Endodermal cell (in vitro differentiated cells): ENCODE results near the gene MINAR1. TPM values are rescaled to one million over a fixed set of nuclear protein-coding genes. Genes with fewer than 3 reads are reported as not detected.

Source experiments
- DNase-seq: peaks from one replicate; pipeline ENCODE4 v3.0.0-alpha.2; 2017
- H3K27ac ChIP-seq: 2 replicates; pipeline ENCODE4 v1.5.1; 2013; ENCODE audit warnings: mild to moderate bottlenecking, low read depth, low read length, moderate library complexity
- H3K27me3 ChIP-seq: 2 replicates; pipeline ENCODE4 v1.6.1; 2013; ENCODE audit warnings: mild to moderate bottlenecking, low read length, moderate library complexity; ENCODE audit not compliant: insufficient read depth, control insufficient read depth, poor library complexity, severe bottlenecking
- H3K36me3 ChIP-seq: 2 replicates; pipeline ENCODE4 v1.7.0; 2013; ENCODE audit warnings: mild to moderate bottlenecking, low read length, moderate library complexity; ENCODE audit not compliant: control insufficient read depth, insufficient read depth
- H3K4me1 ChIP-seq: one replicate; pipeline ENCODE4 v1.7.0; 2013; ENCODE audit warnings: low read length; ENCODE audit not compliant: control insufficient read depth, insufficient read depth
- H3K4me3 ChIP-seq: 2 replicates; pipeline ENCODE4 v1.5.1; 2013; ENCODE audit warnings: mild to moderate bottlenecking, low read length, moderate library complexity
- H3K9ac ChIP-seq: 2 replicates; pipeline ENCODE4 v1.6.1; 2013; ENCODE audit warnings: mild to moderate bottlenecking, low read length, moderate library complexity; ENCODE audit not compliant: poor library complexity, severe bottlenecking; ENCODE audit errors: extremely low read depth
- H3K9me3 ChIP-seq: 2 replicates; pipeline ENCODE4 v1.6.1; 2013; ENCODE audit warnings: mild to moderate bottlenecking, low read length, moderate library complexity; ENCODE audit not compliant: control insufficient read depth
- H3K27ac Mint-ChIP-seq: 2 replicates; pipeline ENCODE4 v1.8.0; 2020; ENCODE audit warnings: mixed read lengths
- H3K27me3 Mint-ChIP-seq: 2 replicates; pipeline ENCODE4 v1.8.0; 2021; ENCODE audit warnings: mild to moderate bottlenecking, mixed read lengths; ENCODE audit not compliant: insufficient read depth
- H3K36me3 Mint-ChIP-seq: 2 replicates; pipeline ENCODE4 v1.8.0; 2020; ENCODE audit warnings: low read depth, mixed read lengths
- H3K4me1 Mint-ChIP-seq: 2 replicates; pipeline ENCODE4 v1.8.0; 2020; ENCODE audit warnings: mixed read lengths
- H3K4me3 Mint-ChIP-seq: 2 replicates; pipeline ENCODE4 v1.8.0; 2020; ENCODE audit warnings: mild to moderate bottlenecking, moderate library complexity, mixed read lengths
- H3K9me3 Mint-ChIP-seq: 2 replicates; pipeline ENCODE4 v1.8.0; 2020; ENCODE audit warnings: mild to moderate bottlenecking, mixed read lengths
- CTCF ChIP-seq: fragments of 200-600 bp; sonication (generic); conservative IDR thresholded peaks from 2 replicates; pipeline ENCODE4 v1.5.0; 2021; ENCODE audit warnings: antibody characterized with exemption, mild to moderate bottlenecking
- WGBS, 2 experiments: methylation state at CpG; one replicate each; pipeline versions ENCODE4 v1.1.5 to v1.1.7; 2013; ENCODE audit warnings: missing lambda C conversion rate in 2 of 2, mixed read lengths in 1 of 2; ENCODE audit not compliant: insufficient coverage in 1 of 2, insufficient read length in 1 of 2; 5-methylcytosine and 5-hydroxymethylcytosine counted together
- total RNA-seq, 2 donors: library from RNA; stranded (reverse); fragmentation: NEBNext Ultra II Directional in 1 of 2; extraction: Animal tissue kit (Norgen Biotek cat#: 25700) in 1 of 2; gene quantifications; 2 replicates in 1 of 2; 3 replicates in 1 of 2; pipeline ENCODE4 v1.2.1, GENCODE V29; 2021

Gene MINAR1
- total RNA-seq, 2 donors from 2014 or later: 1.1 to 1.2 TPM

- no peak for TF ChIP-seq CTCF
- no peak overlapping the region for H3K4me3 ChIP-seq
- H3K9ac ChIP-seq: no peak overlapping the region
- H3K9me3 Mint-ChIP-seq: no peaks in the 10 kb centered on the region
- no peaks in the 10 kb centered on the region for H3K9me3 ChIP-seq
- no peaks in the 10 kb centered on the region for H3K27me3 ChIP-seq
- WGBS, 2 experiments: 88 to 91% methylated on average over 3 to 4 of the region's 4 CpGs
- no peak overlapping the region for H3K4me3 Mint-ChIP-seq
- no peaks in the 10 kb centered on the region for H3K36me3 Mint-ChIP-seq
- no peak overlapping the region for H3K27ac ChIP-seq
- H3K27ac Mint-ChIP-seq: no peak overlapping the region
- H3K36me3 ChIP-seq: no peaks in the 10 kb centered on the region
- no peaks in the 10 kb centered on the region for H3K4me1 Mint-ChIP-seq
- H3K4me1 ChIP-seq: no peaks in the 10 kb centered on the region
- H3K27me3 Mint-ChIP-seq: no peaks in the 10 kb centered on the region
- no peak for DNase-seq
Measured at GRCh38 chr15:79463781-79464270, 31.7 kb downstream of the MINAR1 start.

- Mint-ChIP-seq H3K4me3 (no peak overlapping the region), H3K27me3 (no peaks in the 10 kb centered on the region), H3K4me1 (no peaks in the 10 kb centered on the region), H3K9me3 (no peaks in the 10 kb centered on the region), H3K36me3 (no peaks in the 10 kb centered on the region), H3K27ac (no peak overlapping the region)
- no peaks in the 10 kb centered on the region for H3K9me3 ChIP-seq
- no peak for DNase-seq
- 80 to 99% methylated on average over 2 to 3 of the region's 3 CpGs for WGBS, 2 experiments
- H3K9ac ChIP-seq: no peak overlapping the region
- no peak for TF ChIP-seq CTCF
- H3K36me3 ChIP-seq: no peaks in the 10 kb centered on the region
- H3K27ac ChIP-seq: no peak overlapping the region
- H3K4me1 ChIP-seq: no peaks in the 10 kb centered on the region
- no peaks in the 10 kb centered on the region for H3K27me3 ChIP-seq
- no peak overlapping the region for H3K4me3 ChIP-seq
Measured at GRCh38 chr15:79466488-79466887, 34.4 kb downstream of the MINAR1 start.

- Mint-ChIP-seq H3K4me1 (no peaks in the 10 kb centered on the region), H3K4me3 (no peak overlapping the region), H3K27ac (no peak overlapping the region), H3K36me3 (no peaks in the 10 kb centered on the region), H3K9me3 (no peaks in the 10 kb centered on the region), H3K27me3 (no peaks in the 10 kb centered on the region)
- no peak overlapping the region for H3K9ac ChIP-seq
- no peak overlapping the region for H3K27ac ChIP-seq
- DNase-seq: no peak
- 92 to 96% methylated on average over 12 to 17 of the region's 17 CpGs for WGBS, 2 experiments
- no peaks in the 10 kb centered on the region for H3K9me3 ChIP-seq
- TF ChIP-seq CTCF: no peak
- no peaks in the 10 kb centered on the region for H3K36me3 ChIP-seq
- no peaks in the 10 kb centered on the region for H3K27me3 ChIP-seq
- H3K4me3 ChIP-seq: no peak overlapping the region
- no peaks in the 10 kb centered on the region for H3K4me1 ChIP-seq
Measured at GRCh38 chr15:79467865-79468586, 35.9 kb downstream of the MINAR1 start.
